ENCODE results near the gene RAD54L. TPM values are rescaled to one million over a fixed set of nuclear protein-coding genes. Genes with fewer than 3 reads are reported as not detected.

The RAD54L gene
- total RNA-seq, 2 donors from 2014 or later = 38.6 to 58.3 TPM

GRCh38 chr1:46210561-46210960 lies 37.0 kb upstream of the RAD54L start:
- no peaks in the 10 kb centered on the region for H3K9me3 ChIP-seq (ENCODE audit: control insufficient read depth, low read length)
- no peak for TF ChIP-seq CTCF (conservative IDR thresholded peaks at IDR 0.05)
- H3K4me1 ChIP-seq (ENCODE audit: control insufficient read depth, insufficient read depth, low read length) = no peaks in the 10 kb centered on the region
- 90 to 100% methylated on average over 3 of the region's 3 CpGs for WGBS, 2 experiments (ENCODE audit: insufficient coverage in 1 of 2, insufficient read length in 1 of 2)
- no peaks in the 10 kb centered on the region for H3K9me3 Mint-ChIP-seq
- H3K36me3 Mint-ChIP-seq (ENCODE audit: low read depth) = peaks cover 5% of the 10 kb centered on the region
- no peak overlapping the region for H3K27ac Mint-ChIP-seq
- no peaks in the 10 kb centered on the region for H3K27me3 Mint-ChIP-seq (ENCODE audit: insufficient read depth)
- H3K4me1 Mint-ChIP-seq = no peaks in the 10 kb centered on the region
- no peaks in the 10 kb centered on the region for H3K27me3 ChIP-seq (ENCODE audit: control insufficient read depth, insufficient read depth, low read length, poor library complexity, severe bottlenecking)
- H3K4me3 ChIP-seq (ENCODE audit: low read length) = no peak overlapping the region
- DNase-seq = no peak
- no peak overlapping the region for H3K4me3 Mint-ChIP-seq
- H3K27ac ChIP-seq (ENCODE audit: low read depth, low read length) = no peak overlapping the region
- H3K36me3 ChIP-seq (ENCODE audit: control insufficient read depth, insufficient read depth, low read length) = no peaks in the 10 kb centered on the region
- no peak overlapping the region for H3K9ac ChIP-seq (ENCODE audit: extremely low read depth, low read length, poor library complexity, severe bottlenecking)

GRCh38 chr1:46211051-46211450 lies 36.5 kb upstream of the RAD54L start:
- H3K27ac ChIP-seq (ENCODE audit: low read depth, low read length) = no peak overlapping the region
- Mint-ChIP-seq H3K27me3 (ENCODE audit: insufficient read depth) (no peaks in the 10 kb centered on the region), H3K27ac (no peak overlapping the region), H3K9me3 (no peaks in the 10 kb centered on the region), H3K4me1 (no peaks in the 10 kb centered on the region), H3K4me3 (no peak overlapping the region), H3K36me3 (ENCODE audit: low read depth) (peaks cover 5% of the 10 kb centered on the region)
- H3K4me1 ChIP-seq (ENCODE audit: control insufficient read depth, insufficient read depth, low read length) = no peaks in the 10 kb centered on the region
- H3K36me3 ChIP-seq (ENCODE audit: control insufficient read depth, insufficient read depth, low read length) = no peaks in the 10 kb centered on the region
- H3K4me3 ChIP-seq (ENCODE audit: low read length) = no peak overlapping the region
- H3K9me3 ChIP-seq (ENCODE audit: control insufficient read depth, low read length) = no peaks in the 10 kb centered on the region
- TF ChIP-seq CTCF (conservative IDR thresholded peaks at IDR 0.05) = peak; percentile 28
- no peak overlapping the region for H3K9ac ChIP-seq (ENCODE audit: extremely low read depth, low read length, poor library complexity, severe bottlenecking)
- 92 to 96% methylated on average over 2 of the region's 2 CpGs for WGBS, 2 experiments (ENCODE audit: insufficient coverage in 1 of 2, insufficient read length in 1 of 2)
- DNase-seq = no peak
- no peaks in the 10 kb centered on the region for H3K27me3 ChIP-seq (ENCODE audit: control insufficient read depth, insufficient read depth, low read length, poor library complexity, severe bottlenecking)

- no peak overlapping the region for H3K4me3 ChIP-seq (ENCODE audit: low read length)
- H3K9me3 Mint-ChIP-seq = no peaks in the 10 kb centered on the region
- DNase-seq = no peak
- TF ChIP-seq CTCF (conservative IDR thresholded peaks at IDR 0.05) = no peak
- H3K4me1 ChIP-seq (ENCODE audit: control insufficient read depth, insufficient read depth, low read length) = no peaks in the 10 kb centered on the region
- H3K36me3 Mint-ChIP-seq (ENCODE audit: low read depth) = peaks cover 4% of the 10 kb centered on the region
- H3K9ac ChIP-seq (ENCODE audit: extremely low read depth, low read length, poor library complexity, severe bottlenecking) = no peak overlapping the region
- H3K27ac Mint-ChIP-seq = no peak overlapping the region
- no peak overlapping the region for H3K27ac ChIP-seq (ENCODE audit: low read depth, low read length)
- no peaks in the 10 kb centered on the region for H3K27me3 Mint-ChIP-seq (ENCODE audit: insufficient read depth)
- no peak overlapping the region for H3K4me3 Mint-ChIP-seq
- peaks cover 11% of the 10 kb centered on the region for H3K4me1 Mint-ChIP-seq
- H3K9me3 ChIP-seq (ENCODE audit: control insufficient read depth, low read length) = no peaks in the 10 kb centered on the region
- no peaks in the 10 kb centered on the region for H3K27me3 ChIP-seq (ENCODE audit: control insufficient read depth, insufficient read depth, low read length, poor library complexity, severe bottlenecking)
- no peaks in the 10 kb centered on the region for H3K36me3 ChIP-seq (ENCODE audit: control insufficient read depth, insufficient read depth, low read length)
These were observed 32.1 kb upstream of the RAD54L start for GRCh38 chr1:46215504-46215903.
